GM18861 (cell line): ENCODE data around the gene SCRG1.
A peak's percentile ranks its signal among the peaks of the same experiment; 100 is the strongest.

Source experiments
- ATAC-seq: cut with Tn5 transposase; IDR thresholded peaks from one replicate; pipeline ENCODE4 v1.9.1; 2021; ENCODE audit not compliant: unreplicated experiment

SCRG1 gene

GRCh38 chr4:173365359-173365996 lies 33.4 kb downstream of the SCRG1 start:
- no peak for ATAC-seq

GRCh38 chr4:173362666-173363065 lies 36.2 kb downstream of the SCRG1 start:
- ATAC-seq: no peak

GRCh38 chr4:173360587-173361221 lies 38.2 kb downstream of the SCRG1 start:
- ATAC-seq: no peak

GRCh38 chr4:173357939-173358338 lies 41.0 kb downstream of the SCRG1 start:
- ATAC-seq: no peak

GRCh38 chr4:173347467-173347866 lies 51.4 kb downstream of the SCRG1 start:
- ATAC-seq: no peak

- ATAC-seq: no peak
Observed at GRCh38 chr4:173346074-173346473, 52.8 kb downstream of the SCRG1 start.

GRCh38 chr4:173345648-173346047 lies 53.3 kb downstream of the SCRG1 start:
- no peak for ATAC-seq

- no peak for ATAC-seq
Observed at GRCh38 chr4:173343832-173344397, 55.0 kb downstream of the SCRG1 start.

GRCh38 chr4:173337463-173337862 lies 61.5 kb downstream of the SCRG1 start:
- no peak for ATAC-seq

GRCh38 chr4:173334891-173335752 lies 63.8 kb downstream of the SCRG1 start:
- ATAC-seq: peak; percentile 27
